CD4-positive, alpha-beta T cell treated with Interleukin-1 beta for 1 hour (primary cell): ENCODE data around the gene PSMG4.

Source experiments
- DNase-seq, 2 donors: peaks; one replicate each; pipeline ENCODE4 v3.0.0-alpha.2; 2020 to 2022

PSMG4 gene

GRCh38 chr6:3277851-3278416 is 19.2 kb downstream of the PSMG4 start:
- DNase-seq: no peak

DNA sequence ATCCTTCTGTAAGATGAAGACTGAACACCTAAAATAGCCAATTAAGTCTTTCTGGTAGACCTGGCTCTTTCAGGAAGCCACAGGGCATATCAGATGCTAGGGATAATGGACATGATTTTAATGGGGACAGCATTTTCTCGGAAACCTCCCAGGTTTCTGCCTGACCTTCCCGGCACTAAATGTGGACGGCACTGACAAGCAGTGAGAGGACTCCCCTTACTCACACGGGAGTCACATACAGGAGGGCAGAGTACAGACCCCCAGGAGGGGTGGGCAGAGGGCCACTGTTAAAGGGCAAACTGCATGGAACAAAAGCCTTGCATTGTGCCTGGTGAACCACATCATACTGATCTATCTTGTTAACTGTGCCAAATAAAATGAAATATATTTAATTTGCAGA is 19.9 kb downstream of the PSMG4 start:
- DNase-seq: no peak

GRCh38 chr6:3280091-3280490 is 21.3 kb downstream of the PSMG4 start:
- no peak for DNase-seq

DNA sequence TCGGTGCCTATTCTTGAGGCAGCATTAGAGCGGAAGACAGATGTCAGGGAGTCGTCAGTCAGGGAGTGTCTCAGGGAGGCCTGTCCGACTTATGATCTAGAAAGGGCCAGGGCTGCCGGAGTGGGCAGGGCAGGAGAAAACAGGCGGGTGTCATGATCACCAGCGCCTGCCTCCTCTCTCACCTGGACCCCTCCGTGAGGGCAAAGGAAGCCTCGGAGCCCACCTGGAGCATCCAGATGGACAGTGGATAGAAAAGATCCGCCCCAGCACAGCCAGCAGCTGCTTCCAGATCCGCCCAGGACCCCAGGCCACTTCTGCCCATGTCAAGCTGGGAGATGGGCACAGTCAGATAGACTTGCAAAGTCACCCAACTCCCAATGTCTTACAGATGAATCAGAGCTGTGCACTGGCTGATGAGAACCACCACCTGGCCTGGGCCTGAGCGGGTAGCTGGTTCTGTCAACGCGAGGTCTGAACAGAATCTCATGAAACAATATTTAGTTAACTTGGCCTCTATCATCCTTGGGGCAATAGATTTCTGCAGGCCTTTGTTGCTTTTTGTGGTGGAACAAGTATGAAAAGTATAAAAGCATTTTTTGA is 22.2 kb downstream of the PSMG4 start:
- DNase-seq: no peak

- DNase-seq: no peak
These were observed 23.1 kb downstream of the PSMG4 start for GRCh38 chr6:3281631-3282475.

DNA sequence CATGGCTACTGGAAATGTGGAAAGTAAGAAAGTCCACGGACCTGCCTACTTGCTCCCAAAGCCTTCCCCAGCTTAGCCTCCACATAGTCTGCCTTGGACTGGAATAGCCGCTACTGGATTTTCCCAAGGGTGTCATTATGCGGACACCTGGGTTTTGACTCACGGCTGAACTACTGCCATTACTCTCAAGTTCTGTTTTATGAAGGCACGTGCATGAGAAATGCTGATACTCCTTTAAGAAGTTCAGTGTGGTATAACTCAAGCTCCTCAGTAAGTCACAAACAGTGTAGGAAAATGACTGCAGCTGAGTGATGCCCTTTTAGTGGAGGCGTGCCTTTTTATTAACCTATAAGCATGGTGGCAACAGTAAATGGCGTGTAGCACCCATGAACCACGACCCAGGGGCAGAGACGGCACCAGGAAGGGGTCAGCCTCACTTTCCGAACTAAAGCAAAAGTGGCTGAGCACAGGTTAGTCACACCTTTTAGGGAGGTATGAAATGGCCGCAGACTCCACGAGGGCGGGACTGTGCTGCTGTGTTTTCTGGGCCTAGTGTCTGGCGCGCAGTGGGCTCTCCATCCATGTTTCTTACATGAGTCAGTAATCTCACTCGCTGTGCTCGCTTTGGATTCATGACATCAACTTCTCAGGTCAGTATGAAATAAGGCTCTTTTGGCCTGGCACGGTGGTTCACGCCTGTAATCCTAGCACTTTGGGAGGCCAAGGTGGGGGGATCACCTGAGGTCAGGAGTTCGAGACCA is 23.9 kb downstream of the PSMG4 start:
- DNase-seq: no peak

DNA sequence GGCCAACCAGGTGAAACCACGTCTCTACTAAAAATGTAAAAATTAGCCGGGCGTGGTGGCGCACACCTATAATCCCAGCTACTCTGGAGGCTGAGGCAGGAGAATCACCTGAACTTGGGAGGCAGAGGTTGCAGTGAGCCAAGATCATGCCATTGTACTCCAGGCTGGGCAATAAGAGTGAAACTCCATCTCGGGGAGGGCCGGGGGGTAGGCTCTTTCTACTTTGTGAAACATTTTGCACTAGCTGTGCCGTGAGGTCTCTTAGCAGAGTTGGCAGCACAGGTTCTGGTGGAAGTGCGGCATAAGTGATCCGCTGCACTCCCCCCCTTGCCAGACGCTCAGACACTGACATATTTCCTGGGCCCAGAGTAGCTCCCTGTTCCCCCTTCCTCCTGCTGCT is 24.5 kb downstream of the PSMG4 start:
- DNase-seq: no peak

DNA sequence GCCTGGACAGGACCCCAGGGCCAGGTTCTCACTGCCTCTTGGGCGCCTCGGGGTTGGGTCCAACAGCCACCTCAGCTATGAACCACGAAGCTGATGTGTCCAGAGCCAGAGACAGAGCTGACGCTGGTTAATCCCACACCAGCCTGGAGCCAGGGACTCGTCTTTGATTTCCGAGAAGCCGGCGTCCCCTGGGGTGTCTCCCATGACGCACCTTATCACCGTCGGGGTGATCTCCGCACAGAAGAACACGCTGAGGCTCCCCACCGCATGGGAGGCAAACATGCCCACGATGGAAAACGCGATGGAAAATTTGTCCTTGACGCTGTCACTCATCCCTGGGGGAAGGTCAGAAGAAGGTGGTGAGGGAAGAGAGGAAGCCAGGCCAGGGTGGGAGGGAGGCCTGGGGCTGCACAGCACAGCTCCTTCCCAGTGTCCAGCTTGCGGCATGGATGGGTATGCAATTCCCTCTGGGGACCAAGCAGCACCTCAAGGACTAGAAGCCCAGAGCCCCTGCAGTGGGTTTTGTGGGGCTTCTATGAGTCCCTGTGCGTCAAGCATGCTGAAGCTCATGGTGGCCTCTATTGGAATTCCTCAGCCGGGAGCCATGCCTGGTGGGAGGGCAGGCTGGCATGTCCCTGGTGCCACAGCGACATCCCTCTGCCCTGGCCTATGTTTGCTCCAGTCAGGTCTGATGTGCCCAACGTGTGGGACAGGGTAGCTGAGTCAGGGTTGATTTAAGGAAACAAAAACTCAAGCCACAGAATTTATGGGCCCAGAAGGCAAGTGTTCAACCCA is 25.1 kb downstream of the PSMG4 start:
- DNase-seq: no peak

- no peak for DNase-seq
These were observed 25.7 kb downstream of the PSMG4 start for GRCh38 chr6:3284436-3284876.

DNA sequence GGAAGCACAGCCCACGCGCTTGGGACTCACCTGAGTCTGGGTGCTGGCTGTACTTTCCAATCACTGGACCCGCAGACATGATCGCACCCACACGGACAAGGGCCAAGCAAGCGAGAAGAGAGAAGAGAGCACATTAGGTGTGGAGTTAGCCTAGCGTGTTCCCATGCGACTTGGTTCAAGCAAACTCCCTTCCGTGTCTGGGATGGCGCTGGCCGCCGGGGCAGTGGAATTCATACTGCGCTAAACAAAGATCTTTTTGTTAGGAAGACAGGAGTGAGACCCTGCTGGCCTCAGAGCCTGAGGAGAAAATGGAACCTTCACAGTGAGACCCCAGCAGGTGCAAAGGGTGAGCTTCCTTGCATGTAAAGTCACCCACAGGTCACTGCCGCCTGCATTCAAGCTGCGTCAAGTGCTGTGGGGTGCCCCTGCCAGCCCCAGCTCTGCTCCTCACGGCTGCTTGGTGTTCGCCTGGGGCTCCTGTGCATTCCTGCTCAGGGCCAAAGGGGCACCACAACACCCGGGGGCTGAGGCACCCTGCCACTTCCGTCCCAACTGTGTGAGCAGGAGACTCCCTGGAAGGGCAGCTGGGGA is 26.4 kb downstream of the PSMG4 start:
- DNase-seq: no peak

GRCh38 chr6:3285732-3286131 is 27.0 kb downstream of the PSMG4 start:
- no peak for DNase-seq

DNA sequence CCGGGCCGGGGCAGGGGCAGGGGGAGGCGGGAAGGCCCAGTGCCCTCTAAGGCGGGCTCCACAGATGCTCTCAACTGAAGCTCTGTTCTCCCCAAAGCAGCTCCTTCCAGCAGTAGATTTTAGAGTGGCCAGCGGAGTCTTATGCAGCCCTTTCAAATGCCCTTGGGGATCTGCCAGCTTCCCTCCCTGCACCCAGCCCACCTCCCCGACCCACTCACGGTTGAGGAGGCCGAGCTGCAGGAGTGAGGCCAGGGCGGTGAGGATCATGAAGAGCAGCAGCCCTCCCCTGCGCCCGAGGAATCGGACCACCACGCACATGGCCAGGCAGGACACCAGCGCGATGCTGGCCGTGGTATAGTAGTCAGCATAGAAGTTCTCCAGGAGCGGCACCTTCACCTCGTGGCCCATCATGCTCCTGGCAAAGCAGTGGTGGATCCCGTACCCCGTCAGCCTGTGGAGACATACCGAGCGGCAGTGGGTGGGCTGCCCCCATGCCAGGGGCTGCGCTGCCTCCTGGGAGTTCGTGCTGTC is 28.0 kb downstream of the PSMG4 start:
- DNase-seq: no peak

GRCh38 chr6:3287308-3287707 is 28.6 kb downstream of the PSMG4 start:
- no peak for DNase-seq

DNA sequence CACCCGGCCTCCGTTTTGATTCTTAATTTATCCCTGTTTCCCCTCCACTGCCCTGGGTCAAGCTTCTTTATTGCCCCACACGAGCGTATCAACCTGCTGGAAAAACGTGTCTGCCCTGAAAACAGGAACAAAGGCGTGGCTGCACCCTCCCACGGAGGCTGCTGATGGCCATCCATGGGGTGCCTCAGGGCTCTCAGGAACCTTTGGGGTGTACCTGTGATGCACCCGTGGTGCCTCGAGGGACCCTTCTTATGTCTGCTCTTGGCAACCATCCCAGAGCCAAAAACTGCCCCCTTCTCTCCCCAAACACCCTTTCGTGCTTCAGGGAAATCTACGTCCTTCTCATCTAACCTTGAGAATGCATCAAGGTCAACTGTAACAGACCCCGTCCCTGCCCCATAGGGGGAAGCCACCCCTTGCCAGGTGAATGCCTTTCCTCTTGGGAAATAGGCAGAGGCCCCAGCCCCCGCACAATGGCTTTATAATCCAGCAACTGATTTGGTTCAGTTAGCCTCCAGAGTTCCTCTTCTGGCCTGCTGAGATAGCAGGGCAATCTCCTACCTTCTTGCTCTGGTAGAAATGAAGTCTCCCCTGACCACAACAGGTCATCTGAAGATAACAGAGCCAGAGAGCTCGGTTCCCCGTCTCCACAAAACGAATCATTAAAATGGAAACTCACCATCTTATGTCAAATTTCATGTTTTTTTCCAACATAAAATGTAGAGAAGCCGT is 29.4 kb downstream of the PSMG4 start:
- DNase-seq: no peak

DNA sequence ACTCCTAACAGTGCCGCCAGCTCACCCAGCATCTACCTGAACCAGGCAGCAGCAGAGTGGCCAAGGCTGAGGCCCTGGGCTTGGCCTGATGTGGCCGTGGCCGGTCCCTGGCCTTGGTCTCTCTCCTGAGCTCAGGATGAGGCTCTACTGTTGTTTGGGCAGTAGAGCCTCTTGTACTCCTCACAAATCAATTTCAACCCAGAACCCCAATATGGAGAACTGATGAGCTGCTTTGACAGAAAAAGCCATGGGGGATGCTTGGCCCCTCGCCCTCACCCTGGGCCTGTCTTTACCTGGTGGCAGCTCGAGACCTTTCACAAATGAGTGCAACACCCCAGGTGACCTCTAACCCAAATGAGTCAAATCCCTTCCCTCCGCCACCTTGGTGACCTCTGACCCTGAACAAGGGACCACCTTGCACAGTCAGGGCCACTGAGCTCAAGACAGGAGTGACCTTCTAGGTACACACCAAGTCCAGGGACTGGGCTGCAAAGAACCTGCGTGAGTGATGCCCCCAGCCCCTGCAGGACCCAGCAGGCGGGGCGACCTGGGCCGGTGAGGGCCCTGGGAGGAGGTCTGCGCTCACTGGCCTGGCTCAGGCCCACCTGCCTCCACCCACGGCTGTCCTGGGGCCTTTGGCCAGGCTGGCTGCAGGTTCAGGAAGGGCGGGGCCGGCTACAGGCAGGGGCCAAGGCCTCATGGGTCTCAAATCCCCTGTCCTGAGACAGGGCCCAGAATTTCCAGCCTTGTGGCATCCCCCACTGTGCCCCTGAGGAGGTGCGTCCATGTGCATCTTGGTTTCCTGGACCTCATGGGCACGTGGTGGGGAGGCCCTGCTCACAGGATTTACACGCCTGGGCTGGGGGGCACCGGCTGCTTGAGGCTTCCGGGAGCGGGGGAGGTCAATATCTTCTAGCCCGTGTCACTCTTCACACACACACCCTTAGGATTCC is 30.2 kb downstream of the PSMG4 start:
- no peak for DNase-seq

DNA sequence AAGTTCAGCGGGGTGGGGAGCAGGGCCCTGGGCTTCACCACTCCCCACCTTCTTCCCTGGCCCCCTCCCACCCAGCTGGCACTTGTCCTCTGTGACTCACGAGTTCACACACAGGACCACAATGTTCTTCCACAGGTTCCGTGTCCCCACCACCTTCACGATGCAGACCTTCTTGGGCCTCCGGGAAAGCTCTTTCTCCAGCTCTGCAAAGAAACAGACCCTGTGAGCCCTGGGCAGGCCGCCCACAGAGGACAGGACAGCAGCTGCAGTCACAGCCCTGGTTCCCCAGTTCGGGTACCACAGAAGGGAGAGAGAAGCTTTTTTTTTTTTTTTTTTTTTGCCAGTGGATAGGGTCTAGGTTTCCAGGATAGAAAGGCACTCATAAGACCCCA is 30.9 kb downstream of the PSMG4 start:
- DNase-seq: no peak

GRCh38 chr6:3290149-3290930 is 31.6 kb downstream of the PSMG4 start:
- DNase-seq: no peak

- DNase-seq: no peak
These were observed 32.1 kb downstream of the PSMG4 start for GRCh38 chr6:3290931-3291211.

- DNase-seq: no peak
These were observed 32.6 kb downstream of the PSMG4 start for GRCh38 chr6:3291346-3291745.
